GM12878 (cell line): ENCODE data around the gene PPRC1. TPM values are rescaled to one million over a fixed set of nuclear protein-coding genes. Genes with fewer than 3 reads are reported as not detected.

ENCODE experiments used
- ATAC-seq: fragments of 200-7000 bp; cut with Tn5 transposase; 3 replicates; pipeline ENCODE4 v1.9.1; 2020; ENCODE audit warnings: mild to moderate bottlenecking, moderate library complexity
- BruUV-seq: library from RNA; stranded (reverse); fragments of 400-500 nt; replicated peaks from 2 replicates; lab custom pipeline; 2021; lab: Mats Ljungman, UMichigan
- CTCF ChIA-PET: fragments of 300-600 bp; sonication (Branson Sonifier 250); formaldehyde crosslinking; extraction: SDS; loops from one replicate; lab custom pipeline; 2021; ENCODE audit warnings: inconsistent platforms; lab: Yijun Ruan, JAX
- POLR2A ChIA-PET: fragments of 350-600 bp; formaldehyde crosslinking; extraction: SDS; loops from one replicate; lab custom pipeline; 2021; ENCODE audit warnings: inconsistent platforms; lab: Charles Lee
- RAD21 ChIA-PET: fragments of 300-600 bp; sonication (Branson Sonifier 250); formaldehyde crosslinking; loops from one replicate; lab custom pipeline; 2023; ENCODE audit warnings: antibody characterized with exemption; ENCODE audit not compliant: unreplicated experiment; lab: Charles Lee
- SMC1A ChIA-PET: fragments of 300-600 bp; sonication (Branson Sonifier 250); formaldehyde crosslinking; loops from one replicate; lab custom pipeline; 2023; ENCODE audit not compliant: unreplicated experiment, uncharacterized antibody; lab: Charles Lee
- DNase-seq: peaks from one replicate; pipeline ENCODE4 v3.0.0-alpha.2; 2011; ENCODE audit warnings: low read depth, low spot score
- FAIRE-seq: peaks from 3 replicates; lab custom pipeline; 2011; peaks lifted over from hg19 to GRCh38; lab: Jason Lieb, UNC
- H2AFZ ChIP-seq: 2 replicates; pipeline ENCODE4 v1.6.0; 2011; ENCODE audit warnings: low read depth, low read length, control low read depth; ENCODE audit not compliant: control insufficient read depth
- H3K27ac ChIP-seq: 2 replicates; pipeline ENCODE4 v1.5.1; 2011; ENCODE audit warnings: control low read depth; ENCODE audit not compliant: control insufficient read depth, insufficient read depth
- H3K27me3 ChIP-seq, 2 experiments: replicated peaks in 1 of 2; 2 replicates each; pipeline versions ENCODE4 v1.6.0 to v1.6.1; 2011; ENCODE audit warnings: low read length in 1 of 2; ENCODE audit not compliant: control insufficient read depth in 2 of 2, insufficient read depth in 2 of 2
- H3K36me3 ChIP-seq, 2 experiments: 2 replicates each; pipeline ENCODE4 v1.5.1; 2011; ENCODE audit warnings: low read length in 1 of 2; ENCODE audit not compliant: control insufficient read depth in 2 of 2, insufficient read depth in 2 of 2
- H3K4me1 ChIP-seq: 2 replicates; pipeline ENCODE4 v1.6.1; 2011; ENCODE audit warnings: mild to moderate bottlenecking, low read length, moderate library complexity, mixed read lengths; ENCODE audit not compliant: control insufficient read depth, insufficient read depth
- H3K4me2 ChIP-seq: 2 replicates; pipeline ENCODE4 v1.6.0; 2011; ENCODE audit warnings: control low read depth; ENCODE audit not compliant: control insufficient read depth, insufficient read depth
- H3K4me3 ChIP-seq: fragments of 200-600 bp; sonication (generic); 2 replicates; pipeline ENCODE4 v1.5.1; 2016
- H3K79me2 ChIP-seq: 2 replicates; pipeline ENCODE4 v1.6.0; 2011; ENCODE audit warnings: low read length; ENCODE audit not compliant: control insufficient read depth, insufficient read depth
- H3K9ac ChIP-seq: 2 replicates; pipeline ENCODE4 v1.8.0; 2011; ENCODE audit warnings: low read length, control low read depth, mixed read lengths; ENCODE audit not compliant: control insufficient read depth, insufficient read depth
- H3K9me3 ChIP-seq: replicated peaks from 3 replicates; pipeline ENCODE4 v1.5.1; 2011; ENCODE audit warnings: mild to moderate bottlenecking, low read length; ENCODE audit not compliant: control insufficient read depth, insufficient read depth
- H4K20me1 ChIP-seq: 2 replicates; pipeline ENCODE4 v1.6.0; 2011; ENCODE audit not compliant: control insufficient read depth, insufficient read depth
- BRCA1 ChIP-seq: IDR thresholded peaks from 2 replicates; pipeline ENCODE4 v1.6.1; 2011; ENCODE audit warnings: low read depth, low read length, improper control_type of control experiment
- KDM1A ChIP-seq: fragments of 200-600 bp; sonication (generic); IDR thresholded peaks from 2 replicates; pipeline ENCODE4 v1.6.1; 2016; ENCODE audit warnings: borderline replicate concordance
- MTA3 ChIP-seq: IDR thresholded peaks from 2 replicates; pipeline ENCODE4 v1.6.1; 2012; ENCODE audit warnings: low read length, inconsistent platforms, borderline replicate concordance
- PAX5 ChIP-seq: IDR thresholded peaks from 2 replicates; pipeline ENCODE4 v1.6.1; 2011; ENCODE audit warnings: low read depth, low read length, borderline replicate concordance
- RAD51 ChIP-seq: fragments of 450-650 bp; IDR thresholded peaks from 2 replicates; pipeline ENCODE4 v1.6.1; 2016; ENCODE audit warnings: moderate library complexity, mild to moderate bottlenecking, inconsistent platforms
- RBBP5 ChIP-seq: fragments of 200-600 bp; sonication (generic); conservative IDR thresholded peaks from 2 replicates; pipeline ENCODE4 v1.6.1; 2016
- RELA ChIP-seq: fragments of 450-650 bp; IDR thresholded peaks from 2 replicates; pipeline ENCODE4 v1.8.0; 2014; ENCODE audit warnings: borderline replicate concordance; ENCODE audit not compliant: partially characterized antibody
- SMARCA5 ChIP-seq: fragments of 450-650 bp; IDR thresholded peaks from 2 replicates; pipeline ENCODE4 v1.6.1; 2017; ENCODE audit warnings: mild to moderate bottlenecking
- TCF3 ChIP-seq: IDR thresholded peaks from 2 replicates; pipeline ENCODE4 v1.6.1; 2012; ENCODE audit warnings: low read depth, mild to moderate bottlenecking, low read length, borderline replicate concordance; ENCODE audit not compliant: insufficient read depth
- ZBTB11 ChIP-seq: fragments of 450-650 bp; formaldehyde crosslinking; IDR thresholded peaks from 2 replicates; pipeline ENCODE4 v1.5.0; 2022; ENCODE audit warnings: mild to moderate bottlenecking, missing genetic modification characterization
- ZNF622 ChIP-seq: fragments of 450-650 bp; IDR thresholded peaks from 2 replicates; pipeline ENCODE4 v1.6.1; 2017; ENCODE audit warnings: mild to moderate bottlenecking, inconsistent platforms
- ZNF687 ChIP-seq: fragments of 450-650 bp; IDR thresholded peaks from 2 replicates; pipeline ENCODE4 v1.6.1; 2017; ENCODE audit warnings: mild to moderate bottlenecking, moderate library complexity
- ZZZ3 ChIP-seq: IDR thresholded peaks from 2 replicates; pipeline ENCODE4 v1.6.1; 2011; ENCODE audit warnings: low read depth; ENCODE audit not compliant: control insufficient read depth, insufficient read length
- WGBS: methylation state at CpG from one replicate; pipeline ENCODE4 v1.1.6; 2016; ENCODE audit warnings: low lambda C conversion rate; ENCODE audit not compliant: insufficient replicate concordance, insufficient coverage; ENCODE audit errors: missing lambda C conversion rate; 5-methylcytosine and 5-hydroxymethylcytosine counted together
- in situ Hi-C: fragments of 300-500 bp; cut with MboI; formaldehyde crosslinking; loops from 9 replicates; pipeline ENCODE4 v1.14.3; 2018; ENCODE audit warnings: mixed read lengths
- intact Hi-C: fragments of 100-400 bp; cut with micrococcal nuclease; formaldehyde crosslinking; loops from one replicate; pipeline ENCODE4 v1.14.2; 2022; ENCODE audit not compliant: unreplicated experiment
- polyA plus RNA-seq, 11 experiments: library from polyadenylated mRNA; depleted of rRNA in 4 of 11; unstranded in 6 of 11; stranded (reverse) in 5 of 11; fragments of >200 nt; fragmentation: Nextera tagmentation in 4 of 11; fragmentation: Illumina TruSeq in 1 of 11; extraction: Ambion mirVana in 4 of 11; extraction: Trizol in 1 of 11; gene quantifications; 1 replicate in 1 of 11; 2 replicates in 10 of 11; pipeline versions ENCODE4 v1.2.1 to v1.2.3, GENCODE V29; 2011 to 2016; ENCODE audit warnings: inconsistent platforms in 2 of 11, missing spikeins in 2 of 11, low read depth in 1 of 11
- total RNA-seq, 4 experiments: library from RNA; depleted of rRNA in 3 of 4; stranded (reverse); fragments of >200 nt in 3 of 4; fragmentation: Illumina TruSeq in 1 of 4; extraction: Trizol in 1 of 4; gene quantifications; 2 replicates each; pipeline versions ENCODE4 v1.2.1 to v1.2.3, GENCODE V29; 2013 to 2021

The PPRC1 gene
- total and polyA plus RNA-seq, 10 of the 15 experiments (the other 5 are each of a cell fraction or from before 2014, with no cell fraction given): 13.1 to 69.8 (median 32.4) TPM

- ChIA-PET POLR2A (interaction anchor here (1.2 to 1.9 kb wide), 2 partner anchors 9 to 13 kb away, joined by 5 to 6 read pairs; partner anchors contain the start of gene NOLC1), CTCF (interaction anchor here (2.2 kb wide), 1 partner anchor 12 kb away, joined by 9 read pairs; no protein-coding TSS in a partner anchor), SMC1A (interaction anchor here (1.0 to 3.4 kb wide), 2 partner anchors 11 to 18 kb away, joined by 3 to 29 read pairs; partner anchors contain the start of gene NOLC1), RAD21 (interaction anchor here (1.1 kb wide), 1 partner anchor 12 kb away, joined by 3 read pairs; the partner anchor contains the start of gene NOLC1)
- Histone ChIP-seq H3K4me3 (no peak overlapping the region), H3K27me3 (no peaks in the 10 kb centered on the region), H3K27ac (no peak overlapping the region), H3K9me3 (no peaks in the 10 kb centered on the region), H3K4me1 (peaks cover 6% of the 10 kb centered on the region), H2AFZ (no peak overlapping the region), H3K9ac (no peak overlapping the region), H3K79me2 (peaks cover 45% of the 10 kb centered on the region), H3K4me2 (no peak overlapping the region), H4K20me1 (no peaks in the 10 kb centered on the region; the same call in 1 of the 2 replicates), H3K36me3 (peaks cover 47 to 48% of the 10 kb centered on the region in 2 experiments)
- BruUV-seq: no TSS peak
- DNase-seq (no peak), FAIRE-seq (no peak), ATAC-seq (no peak)
- intact Hi-C loops (no loop called here), in situ Hi-C loops (no loop called here)
- 90% methylated on average over 15 of the region's 15 CpGs for WGBS
- no peak for TF ChIP-seq TCF3
- TF ChIP-seq ZNF622: no peak
- no peak for TF ChIP-seq MTA3
- no peak for TF ChIP-seq SMARCA5
- TF ChIP-seq RAD51: no peak
- no peak for TF ChIP-seq RELA
- TF ChIP-seq ZNF687: no peak
- no peak for TF ChIP-seq PAX5
- no peak for TF ChIP-seq ZBTB11 (CRISPR knock-in tag)
- TF ChIP-seq RBBP5: no peak
- no peak for TF ChIP-seq BRCA1
- no peak for TF ChIP-seq ZZZ3
- no peak for TF ChIP-seq KDM1A
Measured at GRCh38 chr10:102139281-102140110, 6.7 kb downstream of the PPRC1 start.
